GM18951 (cell line): ENCODE data around the gene IL10RA.

Experiments
- POLR2A ChIP-seq: IDR thresholded peaks from 4 replicates; pipeline ENCODE4 v1.6.1; 2011; ENCODE audit warnings: mild to moderate bottlenecking; ENCODE audit not compliant: insufficient read length, insufficient read depth; ENCODE audit errors: extremely low read depth
- in situ Hi-C: fragments of 300-500 bp; cut with MboI; formaldehyde crosslinking; loops from one replicate; pipeline ENCODE4 v1.12.0; 2022; ENCODE audit warnings: low sequenced_read_pairs, mixed read lengths, inconsistent platforms; ENCODE audit not compliant: unreplicated experiment

Gene IL10RA

DNA sequence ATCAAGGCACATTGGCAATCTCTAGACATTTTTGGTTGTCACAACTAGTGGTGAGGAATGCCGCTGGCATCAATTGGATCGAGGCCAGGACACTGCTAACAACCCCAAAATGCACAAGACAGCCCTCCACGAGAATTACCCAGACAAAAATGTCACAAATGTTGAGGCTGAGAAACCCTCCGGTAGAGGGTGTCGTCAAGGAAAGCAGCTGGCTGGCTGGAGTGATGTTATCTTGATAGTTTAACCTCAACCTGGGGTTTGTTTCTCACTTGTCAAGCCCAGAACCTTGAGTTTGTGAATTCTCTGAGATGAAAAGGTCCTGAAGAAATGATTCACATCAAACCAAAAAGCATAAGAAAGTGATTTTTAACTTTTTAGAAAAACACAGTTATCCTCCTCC is 35.9 kb upstream of the IL10RA start:
- in situ Hi-C loops, result no loop called here
- no peak for TF ChIP-seq POLR2A

DNA sequence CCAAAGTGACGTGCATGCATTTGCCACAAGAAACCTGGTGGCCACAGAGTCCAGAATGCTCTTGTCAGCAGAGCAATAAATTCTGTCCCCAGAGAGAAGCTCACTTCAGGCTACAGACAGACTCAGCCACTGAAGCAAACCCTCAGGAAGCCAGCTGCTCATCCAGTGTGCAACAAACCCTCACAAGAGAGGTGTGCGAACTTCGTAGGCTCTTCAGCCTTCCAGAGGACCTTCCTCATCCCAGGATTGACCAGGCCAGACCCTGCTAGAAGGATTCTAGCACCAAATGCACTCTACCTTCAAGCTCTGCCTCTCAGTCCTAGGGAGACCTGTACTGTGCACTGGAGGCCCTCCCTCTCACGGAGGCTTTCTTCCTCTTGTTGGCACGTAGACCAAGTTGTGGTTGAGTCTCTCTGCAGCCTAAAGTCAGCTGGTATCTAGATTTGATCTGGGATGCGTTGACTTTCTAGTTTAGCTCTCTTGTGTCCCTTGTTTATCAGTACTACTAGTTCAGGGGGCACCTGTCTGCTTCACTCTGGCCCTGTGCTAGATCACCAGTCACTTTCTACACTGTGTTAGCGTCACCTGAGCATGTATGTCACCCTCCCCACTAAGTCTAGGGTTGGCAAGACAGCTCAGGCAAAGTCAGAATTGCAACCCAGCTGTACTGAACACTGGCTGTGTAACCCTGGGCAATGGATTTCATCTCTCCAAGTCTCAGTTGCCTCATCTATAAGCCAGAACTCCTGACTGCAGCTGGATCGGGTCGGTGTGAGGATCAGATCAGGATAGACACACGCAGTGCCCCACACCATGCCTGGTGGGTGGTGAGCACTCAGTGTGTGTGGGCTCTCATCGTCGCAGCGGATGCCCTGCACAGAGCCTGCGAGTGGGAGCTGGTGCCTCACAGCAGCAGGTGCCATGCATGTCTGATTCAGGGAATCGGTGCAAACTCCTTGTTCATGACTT is 34.9 kb upstream of the IL10RA start:
- TF ChIP-seq POLR2A, result no peak
- in situ Hi-C loops, result no loop called here

DNA sequence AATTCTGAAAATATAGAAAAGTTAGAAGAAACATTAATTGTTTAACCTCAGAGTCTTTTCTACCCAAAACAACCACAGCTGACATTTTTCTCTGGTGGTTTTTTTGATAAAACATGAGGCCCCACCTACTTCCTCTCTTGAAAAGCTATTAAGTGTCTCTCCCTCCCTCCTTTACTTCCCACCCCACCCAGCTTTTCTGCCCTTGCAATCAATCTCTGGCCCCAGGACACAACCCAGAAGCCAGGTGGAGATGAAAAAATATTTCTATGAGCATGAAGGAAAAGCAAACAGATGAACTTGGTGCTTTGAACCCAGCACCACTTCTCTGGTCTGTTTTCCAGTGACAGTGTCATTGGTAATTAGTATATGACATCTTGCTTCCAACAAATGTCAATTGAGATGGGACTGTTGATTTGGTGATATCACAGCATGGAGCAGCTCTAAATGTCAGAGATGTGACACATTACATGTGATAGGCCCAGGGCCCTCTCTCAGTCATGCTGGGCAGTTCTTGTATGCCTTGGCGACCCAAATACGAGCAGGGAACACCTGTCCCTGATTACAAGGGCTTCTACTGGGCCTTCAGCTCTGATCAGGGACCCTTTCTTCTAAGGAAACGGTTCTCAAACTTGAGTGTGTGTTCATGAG is 33.0 kb upstream of the IL10RA start:
- TF ChIP-seq POLR2A, result no peak
- in situ Hi-C loops, result no loop called here

DNA sequence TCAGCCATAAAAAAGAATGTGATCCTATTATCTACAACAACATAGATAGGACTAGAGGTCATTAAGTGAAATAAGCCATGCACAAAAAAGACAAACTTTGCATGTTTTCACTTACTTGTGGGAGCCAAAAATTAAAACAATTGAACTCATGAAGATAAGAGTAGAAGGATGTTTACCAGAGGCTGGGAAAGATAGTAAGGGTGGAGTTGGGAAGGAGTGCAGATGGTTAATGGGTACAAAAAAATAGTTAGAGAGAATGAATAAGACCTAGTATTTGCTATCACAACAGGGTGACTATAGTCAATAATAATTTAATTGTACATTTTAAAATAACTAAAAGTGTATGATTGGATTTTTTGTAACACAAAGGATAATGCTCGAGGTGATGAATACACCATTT is 27.2 kb upstream of the IL10RA start:
- no peak for TF ChIP-seq POLR2A
- in situ Hi-C loops, result no loop called here

DNA sequence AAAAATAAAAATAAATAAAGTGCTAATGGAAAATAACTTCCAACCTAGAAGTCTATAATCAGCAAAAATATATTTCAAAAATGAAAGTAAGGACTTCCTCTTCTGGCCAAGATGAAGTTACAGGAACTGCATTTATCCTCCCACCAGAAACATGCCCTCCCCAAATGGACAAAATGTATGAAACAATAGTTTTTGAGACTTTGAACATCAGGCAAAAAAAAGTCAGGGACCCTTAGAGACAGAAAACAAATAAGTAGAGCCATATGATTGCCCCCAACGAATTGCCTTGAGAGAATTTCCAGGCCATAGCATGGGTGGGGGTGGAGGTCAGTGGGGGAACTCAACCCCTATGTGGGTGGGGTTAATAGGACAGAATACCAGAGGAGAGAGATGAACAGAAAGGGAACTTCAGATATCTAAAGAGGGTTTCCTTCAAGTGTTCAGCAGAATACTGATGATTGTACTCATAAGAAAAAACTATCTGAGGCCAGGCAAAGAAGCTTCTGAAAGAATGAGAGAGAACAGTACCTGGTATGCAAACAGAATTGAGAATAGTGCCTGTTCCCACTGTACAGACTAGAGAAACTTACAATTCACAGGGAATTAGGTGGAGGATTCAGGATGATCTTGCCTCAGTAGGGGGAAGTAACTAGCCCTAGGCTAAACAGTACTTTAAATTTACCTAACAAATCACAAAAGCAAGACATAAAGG is 26.6 kb upstream of the IL10RA start:
- in situ Hi-C loops, result no loop called here
- no peak for TF ChIP-seq POLR2A

DNA sequence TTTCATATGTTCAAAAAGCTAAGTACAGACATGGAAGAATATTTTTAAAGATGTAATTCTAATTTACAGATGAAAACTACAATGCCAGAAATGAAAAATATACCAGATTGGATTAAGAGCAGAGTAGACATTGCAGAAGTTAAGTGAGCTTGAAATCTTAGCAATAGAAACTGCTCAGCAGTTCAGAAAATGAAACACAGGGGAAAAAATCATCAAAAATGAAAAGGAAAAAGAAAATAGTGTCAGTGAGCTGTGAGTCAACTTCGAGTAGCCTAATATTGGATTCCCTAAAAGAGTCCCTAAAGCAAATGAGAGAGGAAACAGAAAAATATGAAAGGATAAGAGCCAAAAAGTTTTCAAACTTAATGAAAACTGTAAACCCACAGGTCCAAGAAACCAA is 25.8 kb upstream of the IL10RA start:
- no peak for TF ChIP-seq POLR2A
- in situ Hi-C loops, result no loop called here

DNA sequence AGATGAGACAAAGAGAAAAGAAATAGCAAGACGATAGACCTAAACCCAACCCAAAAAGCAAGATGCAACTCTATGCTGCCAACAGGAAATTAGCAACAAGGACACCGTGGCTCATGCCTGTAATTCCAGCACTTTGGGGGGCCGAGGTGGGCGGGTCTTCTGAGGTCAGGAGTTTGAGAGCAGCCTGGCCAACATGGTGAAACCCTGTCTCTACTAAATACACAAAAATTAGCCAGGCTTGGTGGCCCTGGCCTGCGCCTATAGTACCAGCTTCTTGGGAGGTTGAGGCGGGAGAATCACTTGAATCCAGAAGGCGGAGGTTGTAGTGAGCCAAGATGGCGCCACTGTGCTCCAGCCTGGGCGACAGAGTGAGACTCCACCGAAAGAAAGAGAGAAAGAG is 24.3 kb upstream of the IL10RA start:
- no peak for TF ChIP-seq POLR2A
- in situ Hi-C loops, result no loop called here

DNA sequence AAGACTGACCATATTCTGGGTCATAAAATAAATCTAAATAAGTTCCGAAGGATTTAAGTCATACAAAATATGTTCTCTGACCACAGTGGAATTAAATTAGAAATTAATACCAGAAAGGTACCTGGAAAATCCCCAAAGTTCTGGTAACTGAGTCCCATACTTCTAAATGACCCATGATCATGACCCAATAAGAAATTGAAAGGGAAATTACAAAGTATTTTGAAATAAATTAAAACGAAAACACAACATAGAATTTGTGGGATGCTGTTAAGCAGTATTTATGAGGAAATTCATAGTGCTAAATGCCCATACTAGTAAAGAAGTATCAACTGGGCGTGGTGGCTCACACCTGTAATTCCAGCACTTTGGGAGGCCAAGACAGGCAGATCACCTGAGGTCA is 23.4 kb upstream of the IL10RA start:
- in situ Hi-C loops, result no loop called here
- no peak for TF ChIP-seq POLR2A

DNA sequence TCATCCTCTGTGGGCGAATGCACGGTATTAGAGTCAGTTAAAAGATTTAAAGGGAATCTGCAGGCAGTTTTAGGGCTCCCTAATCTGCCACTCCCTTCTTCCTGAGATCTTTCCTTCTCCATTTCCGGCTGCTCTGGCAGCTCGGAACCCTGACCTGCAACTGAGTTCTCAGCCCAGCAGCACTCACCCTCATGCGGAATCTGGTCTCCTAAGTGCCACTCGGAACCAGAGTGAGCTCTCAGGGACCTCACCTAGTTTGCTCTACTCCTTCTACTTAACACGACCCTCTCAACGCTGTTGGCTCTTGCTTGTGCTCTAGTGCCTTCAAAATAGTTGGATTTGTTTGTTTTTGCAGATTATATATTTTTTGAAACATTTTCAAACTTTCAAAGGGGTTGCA is 19.3 kb upstream of the IL10RA start:
- no peak for TF ChIP-seq POLR2A
- in situ Hi-C loops, result no loop called here

DNA sequence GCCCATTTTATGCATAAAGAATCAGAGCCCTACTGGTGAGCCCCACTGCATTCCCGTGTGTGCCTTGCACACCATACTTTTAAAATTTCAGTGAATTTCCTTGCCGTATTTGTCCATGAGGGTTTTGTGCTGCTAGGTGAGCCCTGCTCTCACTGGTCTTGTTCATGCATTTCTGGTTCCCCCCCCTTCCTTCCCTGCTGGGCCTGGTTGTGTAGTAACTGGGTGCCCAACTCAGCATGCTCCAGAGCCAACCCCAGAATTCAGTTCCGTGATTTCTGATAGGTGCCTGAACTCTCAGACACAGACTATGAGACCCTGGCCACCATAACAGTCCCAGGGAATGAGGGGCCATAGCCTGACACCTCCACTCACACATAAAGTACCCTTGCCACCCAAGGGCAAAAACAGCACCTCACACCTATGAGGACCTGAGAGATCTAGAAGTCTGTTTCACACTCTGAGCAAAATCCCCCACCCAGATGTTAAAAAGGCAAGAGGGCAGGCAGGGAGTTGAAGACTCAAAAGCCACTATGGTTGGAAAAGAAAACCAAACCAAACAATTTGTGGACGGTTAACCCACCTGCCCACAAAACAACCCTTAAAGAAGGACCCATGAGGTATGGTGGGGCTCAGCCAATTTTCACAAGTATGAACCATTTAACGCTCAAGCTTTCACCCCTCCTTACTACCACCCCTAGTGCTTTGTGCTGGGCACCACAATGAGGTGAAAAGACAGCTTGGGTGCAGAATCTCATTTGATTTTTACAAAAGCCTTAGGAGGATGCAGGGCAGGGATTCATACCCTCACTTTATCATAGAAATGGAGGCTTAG is 16.8 kb upstream of the IL10RA start:
- in situ Hi-C loops, result no loop called here
- TF ChIP-seq POLR2A, result no peak

DNA sequence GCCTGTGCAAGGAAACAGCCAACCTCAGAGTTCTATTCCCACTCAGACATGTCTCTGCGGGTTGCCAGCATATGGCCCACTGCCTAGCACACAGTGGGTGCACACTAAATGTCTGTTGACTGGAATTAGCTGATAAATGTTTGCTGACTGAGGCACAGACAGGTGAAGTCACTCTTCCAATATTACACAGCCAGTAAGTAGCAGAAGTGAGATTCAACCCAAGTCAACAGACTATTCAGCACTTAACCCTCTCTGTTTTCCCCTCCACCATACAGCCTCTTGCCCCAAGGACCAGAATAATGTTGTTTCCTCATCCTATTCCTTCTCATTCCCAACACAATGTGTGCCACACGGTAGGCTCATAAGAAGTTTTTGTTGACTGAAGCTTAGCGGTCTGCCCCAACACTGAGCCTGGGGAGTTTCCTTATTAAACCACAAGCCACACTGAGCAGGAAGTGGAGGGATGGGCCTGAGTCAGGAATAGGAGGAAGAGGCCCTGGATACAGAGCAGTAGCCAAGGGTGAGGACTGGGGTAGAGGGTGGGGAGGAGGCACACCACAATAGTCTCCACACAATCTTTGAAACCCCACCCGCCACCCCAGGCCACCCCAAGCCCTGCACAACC is 15.7 kb upstream of the IL10RA start:
- no peak for TF ChIP-seq POLR2A
- in situ Hi-C loops, result no loop called here

DNA sequence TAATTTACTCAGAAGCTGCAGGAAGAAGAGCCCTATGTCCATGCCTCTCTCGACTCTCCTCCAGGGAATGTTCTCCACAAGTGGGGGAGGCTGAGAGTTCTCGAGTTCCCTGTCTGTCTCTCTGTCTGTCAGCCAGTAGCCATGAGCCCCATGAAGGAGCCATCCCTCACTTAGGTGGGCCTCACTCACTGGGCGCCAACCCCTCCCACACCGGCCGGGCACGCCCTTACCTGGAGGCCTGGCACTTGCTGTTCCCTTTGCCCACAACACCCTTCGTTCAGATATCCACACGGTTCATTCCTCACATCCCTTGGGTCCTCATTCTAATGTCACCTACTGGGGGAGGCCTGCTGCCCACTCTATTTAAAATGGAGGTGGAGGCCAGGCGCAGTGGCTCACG is 14.2 kb upstream of the IL10RA start:
- in situ Hi-C loops, result no loop called here
- no peak for TF ChIP-seq POLR2A
